Stimulated activated CD8-positive, alpha-beta memory T cell treated with anti-CD3 and anti-CD28 coated beads, Interleukin-7, amount 100 ng/mL, for 48 hours (primary cell): ENCODE data around the gene PROS1.
"Not testable (repeated sequence)": the region's sequence is repeated elsewhere in the genome, so short reads cannot be mapped to it uniquely, and the experiment has no call there.

ENCODE experiments used
- DNase-seq, 2 donors: peaks; one replicate each; pipeline ENCODE4 v3.0.0-alpha.2; 2020; ENCODE audit warnings: low read depth in 1 of 2; ENCODE audit errors: extremely low read depth in 1 of 2

The PROS1 gene

GRCh38 chr3:93969997-93970396 lies 3.7 kb downstream of the PROS1 start:
- DNase-seq, result no peak

DNA sequence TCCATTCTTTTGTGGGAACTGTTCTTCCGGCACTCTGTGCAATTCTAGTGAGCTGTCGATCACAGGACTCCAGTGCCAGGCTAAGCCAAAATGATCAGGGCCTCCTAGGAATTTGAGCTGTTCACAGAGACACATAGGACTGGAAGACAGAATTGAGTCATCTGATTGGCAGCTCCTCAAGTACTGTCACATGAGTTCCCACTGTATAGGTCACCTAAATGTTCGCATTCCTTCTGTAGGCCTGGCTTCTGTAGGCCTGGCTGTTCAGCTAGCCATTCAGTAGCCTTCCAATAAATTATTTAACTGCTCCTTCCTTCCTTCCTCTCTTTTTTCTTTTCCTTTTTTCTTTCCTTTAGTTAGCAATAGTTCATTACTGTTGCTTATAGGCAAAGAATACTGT lies 4.3 kb downstream of the PROS1 start:
- DNase-seq, result no peak

GRCh38 chr3:93965106-93965505 lies 8.6 kb downstream of the PROS1 start:
- DNase-seq, result not testable (repeated sequence)

DNA sequence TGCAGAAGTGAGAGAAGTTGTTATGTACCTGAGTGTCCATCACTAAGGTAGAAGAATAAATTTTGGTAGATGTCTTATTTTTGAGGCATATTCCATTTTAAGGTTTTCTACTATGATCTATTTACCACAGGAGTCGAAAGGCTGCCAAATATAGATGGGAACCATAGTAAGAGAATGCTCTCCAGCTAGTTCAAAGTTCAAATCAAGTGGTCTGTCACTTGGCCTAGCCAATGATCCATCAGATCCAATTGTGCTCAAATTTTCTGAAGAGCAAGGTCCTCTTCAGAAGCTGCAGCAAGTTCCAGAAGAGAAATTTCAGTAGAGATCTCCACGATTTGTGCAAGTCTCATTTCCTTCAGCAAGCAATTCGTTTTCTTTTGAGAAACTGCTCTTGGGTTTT lies 10.9 kb downstream of the PROS1 start:
- no peak for DNase-seq

DNA sequence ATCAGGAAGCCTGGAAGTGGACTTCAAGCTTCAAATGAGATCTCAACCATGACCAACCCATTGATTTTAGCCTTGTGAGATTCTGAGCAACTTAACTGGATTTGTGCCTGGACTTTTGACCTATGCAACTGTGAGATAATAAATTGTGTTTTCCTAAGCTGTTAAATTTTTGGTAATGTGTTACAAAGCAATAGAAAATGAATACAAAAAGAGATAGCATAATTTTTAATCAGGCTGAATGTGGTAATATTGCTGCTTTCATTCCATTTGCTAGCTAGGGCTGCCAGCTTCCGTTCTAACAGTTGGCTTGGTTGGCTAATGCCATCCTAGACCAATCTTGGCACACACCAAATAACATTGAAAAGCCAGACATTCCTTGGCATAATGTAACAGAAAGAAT lies 12.2 kb downstream of the PROS1 start:
- no peak for DNase-seq

- DNase-seq, result no peak
These were observed 12.7 kb downstream of the PROS1 start for GRCh38 chr3:93961026-93961425.

GRCh38 chr3:93949958-93950357 lies 23.7 kb downstream of the PROS1 start:
- DNase-seq, result not testable (repeated sequence)

DNA sequence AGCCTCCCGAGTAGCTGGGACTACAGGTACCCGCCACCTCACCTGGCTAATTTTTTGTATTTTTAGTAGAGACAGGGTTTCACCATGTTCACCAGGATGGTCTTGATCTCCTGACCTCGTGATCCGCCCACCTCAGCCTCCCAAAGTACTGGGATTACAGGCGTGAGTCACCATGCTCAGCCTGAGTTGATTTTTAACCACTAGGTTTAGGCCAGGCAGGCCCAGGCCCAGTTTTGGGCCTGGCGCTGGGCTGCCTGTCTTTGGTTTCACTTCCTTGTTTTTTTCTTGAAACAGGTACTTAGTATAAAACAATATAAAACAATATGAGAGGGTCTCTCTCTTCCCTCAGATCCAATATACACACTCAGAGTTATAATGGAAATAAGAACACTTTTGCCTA lies 36.2 kb downstream of the PROS1 start:
- DNase-seq, result not testable (repeated sequence)

GRCh38 chr3:93936549-93936948 lies 37.1 kb downstream of the PROS1 start:
- no peak for DNase-seq

- DNase-seq, result no peak
These were observed 39.2 kb downstream of the PROS1 start for GRCh38 chr3:93934366-93935046.

- no peak for DNase-seq
These were observed 42.0 kb downstream of the PROS1 start for GRCh38 chr3:93931597-93932229.

GRCh38 chr3:93930041-93930440 lies 43.7 kb downstream of the PROS1 start:
- no peak for DNase-seq

DNA sequence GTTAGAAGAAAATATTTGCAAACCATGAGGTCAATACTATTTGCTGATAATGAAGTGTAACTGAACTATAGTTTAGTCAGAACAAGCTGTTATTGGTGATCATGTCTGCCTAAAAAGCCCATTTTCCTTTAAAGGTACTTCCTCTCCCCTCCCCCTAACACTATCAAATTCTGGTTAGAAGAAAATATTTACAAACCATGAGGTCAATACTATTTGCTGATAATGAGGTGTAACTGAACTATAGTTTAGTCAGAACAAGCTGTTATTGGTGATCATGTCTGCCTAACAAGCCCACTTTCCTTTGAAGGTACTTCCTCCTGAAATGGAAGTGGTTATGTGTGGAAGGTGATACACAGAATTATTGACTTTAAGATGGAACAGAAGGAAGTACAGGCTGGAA lies 46.9 kb downstream of the PROS1 start:
- DNase-seq, result no peak

DNA sequence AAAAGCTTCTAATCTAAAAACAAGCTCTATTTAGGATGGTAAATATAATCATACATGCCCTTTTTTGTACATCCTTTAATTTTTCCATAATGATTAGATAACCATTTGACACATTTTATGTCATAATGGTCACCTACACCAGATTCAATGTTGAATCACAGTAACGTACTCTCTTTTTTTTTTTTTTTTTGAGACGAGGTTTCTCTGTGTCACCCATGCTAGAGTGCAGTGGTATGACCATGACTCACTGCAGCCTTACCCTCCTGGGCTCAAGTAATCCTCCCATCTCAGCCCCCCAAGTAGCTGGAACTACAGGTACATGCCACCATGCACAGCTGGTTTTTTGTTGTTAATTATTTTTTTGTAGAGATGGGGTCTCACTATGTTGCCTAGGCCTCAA lies 49.2 kb downstream of the PROS1 start:
- DNase-seq, result no peak

DNA sequence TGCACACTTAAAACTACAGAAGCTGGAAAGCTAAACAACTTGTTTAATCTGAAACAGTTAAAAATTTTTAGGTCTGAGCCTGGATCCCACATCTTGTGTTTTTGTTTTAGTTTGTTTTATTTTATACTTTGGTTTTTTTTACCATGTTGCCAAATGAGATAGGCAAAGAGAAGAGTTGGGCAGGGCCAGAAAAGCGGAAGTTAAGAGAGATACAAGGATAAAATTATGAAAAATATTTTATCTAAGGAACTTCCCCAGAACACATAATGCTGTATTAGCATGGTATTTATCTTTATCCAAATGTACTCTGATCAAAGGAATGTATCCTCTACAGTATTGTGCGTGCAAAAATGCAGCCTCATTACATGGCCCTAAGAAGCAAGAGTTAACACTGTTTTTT lies 50.7 kb downstream of the PROS1 start:
- no peak for DNase-seq

- DNase-seq, result not testable (repeated sequence)
These were observed 56.1 kb downstream of the PROS1 start for GRCh38 chr3:93917546-93918029.

GRCh38 chr3:93913623-93914022 lies 60.1 kb downstream of the PROS1 start:
- DNase-seq, result not testable (repeated sequence)

DNA sequence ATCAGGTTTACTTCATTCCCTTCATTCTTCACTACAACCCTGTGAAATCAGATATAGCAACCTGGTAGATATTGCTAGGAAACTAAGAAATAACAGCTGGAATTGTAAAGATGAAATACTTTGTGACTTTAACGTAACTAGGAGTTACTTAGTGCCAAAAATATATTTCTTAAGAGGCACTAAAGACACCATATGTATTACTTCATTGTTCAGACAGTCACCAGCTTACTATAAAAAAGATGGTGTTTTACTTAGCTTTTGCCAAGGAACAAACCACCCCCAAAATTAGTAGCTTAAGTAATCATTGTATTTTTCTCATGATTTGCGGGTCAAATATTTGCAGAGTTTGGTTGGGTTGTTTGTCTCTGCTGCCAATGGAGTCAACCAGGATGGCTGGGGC lies 62.5 kb downstream of the PROS1 start:
- DNase-seq, result no peak

DNA sequence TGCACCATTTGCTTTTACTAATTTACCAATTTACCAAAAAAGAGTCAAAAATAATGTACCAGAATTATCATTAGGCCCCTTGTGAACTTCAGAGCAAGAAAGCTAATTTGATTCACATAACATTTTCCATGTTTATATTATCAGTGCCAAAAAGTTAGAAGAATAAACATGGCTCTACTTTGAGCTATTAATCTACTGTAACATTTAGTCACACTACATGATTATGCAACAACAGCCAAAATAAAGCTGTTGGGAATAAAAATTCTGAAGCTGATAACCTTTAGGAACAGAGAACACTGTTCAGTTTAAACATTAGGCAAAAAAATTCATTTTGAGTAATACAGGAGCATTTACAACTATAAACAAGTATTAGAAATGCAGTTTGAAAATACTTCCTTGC lies 63.6 kb downstream of the PROS1 start:
- DNase-seq, result no peak

- DNase-seq, result no peak
These were observed 66.6 kb downstream of the PROS1 start for GRCh38 chr3:93907132-93907531.

DNA sequence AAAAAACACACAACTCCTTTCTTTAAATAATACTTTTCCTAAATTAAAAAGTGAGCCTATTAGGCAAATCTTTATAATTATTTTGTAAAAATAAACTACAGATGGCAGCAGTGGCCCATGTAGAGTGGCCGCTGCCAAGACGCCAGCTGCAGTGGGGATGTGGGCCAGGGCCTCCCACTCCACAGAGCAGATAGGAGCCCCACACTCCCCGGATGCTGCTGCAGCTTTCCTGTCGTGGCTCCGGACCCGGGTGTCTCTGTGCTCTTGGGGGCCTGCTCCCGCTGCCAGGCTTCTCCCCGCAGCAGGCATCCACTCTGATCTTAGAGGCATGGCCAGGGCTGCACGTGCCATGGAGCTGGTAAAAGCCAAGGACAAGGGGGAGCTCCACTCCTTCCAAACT lies 67.5 kb downstream of the PROS1 start:
- DNase-seq, result no peak

GRCh38 chr3:93904568-93904967 lies 69.1 kb downstream of the PROS1 start:
- DNase-seq, result no peak
